G401 (cell line): Measurements from ENCODE around the gene UBE2I. TPM values are rescaled to one million over a fixed set of nuclear protein-coding genes. Genes with fewer than 3 reads are reported as not detected.

Experiments
- DNase-seq: peaks from one replicate; pipeline ENCODE4 v3.0.0-alpha.2; 2015; ENCODE audit warnings: low spot score
- in situ Hi-C: cut with HindIII; loops from 2 replicates; pipeline ENCODE4 v1.10.0; 2016; ENCODE audit warnings: low sequenced_read_pairs, mixed read lengths
- total RNA-seq: library from RNA; depleted of rRNA; stranded (reverse); fragments of >200 nt; shearing (Covaris generic); gene quantifications from 2 replicates; pipeline ENCODE4 v1.2.3, GENCODE V29; 2014

The UBE2I gene
- total RNA-seq, 1 experiment from 2014 or later = 144 TPM

GRCh38 chr16:1275791-1276579, 33.5 kb upstream of the UBE2I start:
- in situ Hi-C loops = no loop called here
- no peak for DNase-seq

GRCh38 chr16:1276580-1276878, 32.9 kb upstream of the UBE2I start:
- DNase-seq = no peak
- in situ Hi-C loops = no loop called here

- DNase-seq = no peak
- in situ Hi-C loops = no loop called here
Observed at GRCh38 chr16:1277151-1277598, 32.3 kb upstream of the UBE2I start.

- in situ Hi-C loops = no loop called here
- DNase-seq = no peak
Observed at GRCh38 chr16:1277617-1278282, 31.7 kb upstream of the UBE2I start.

GRCh38 chr16:1278477-1278876, 31.0 kb upstream of the UBE2I start:
- in situ Hi-C loops = no loop called here
- no peak for DNase-seq

- DNase-seq = no peak
Observed at GRCh38 chr16:1279081-1279944, 30.1 kb upstream of the UBE2I start.

GRCh38 chr16:1279945-1280589, 29.4 kb upstream of the UBE2I start:
- no peak for DNase-seq
- in situ Hi-C loops = no loop called here

More at GRCh38 chr16:1279081-1279944, 30.1 kb upstream of the UBE2I start:
- in situ Hi-C loops = no loop called here

- in situ Hi-C loops = no loop called here
- no peak for DNase-seq
Observed at GRCh38 chr16:1280783-1281182, 28.7 kb upstream of the UBE2I start.

- no peak for DNase-seq
- in situ Hi-C loops = no loop called here
Observed at GRCh38 chr16:1281517-1281916, 27.9 kb upstream of the UBE2I start.

GRCh38 chr16:1282324-1282973, 27.0 kb upstream of the UBE2I start:
- in situ Hi-C loops = no loop called here
- no peak for DNase-seq

- in situ Hi-C loops = no loop called here
Observed at GRCh38 chr16:1283296-1283695, 26.1 kb upstream of the UBE2I start.

GRCh38 chr16:1283996-1284616, 25.3 kb upstream of the UBE2I start:
- in situ Hi-C loops = no loop called here
- no peak for DNase-seq

More at GRCh38 chr16:1283296-1283695, 26.1 kb upstream of the UBE2I start:
- DNase-seq = no peak

GRCh38 chr16:1285669-1286512, 23.5 kb upstream of the UBE2I start:
- DNase-seq = no peak
- in situ Hi-C loops = no loop called here

GRCh38 chr16:1286513-1287094, 22.8 kb upstream of the UBE2I start:
- DNase-seq = no peak
- in situ Hi-C loops = no loop called here

GRCh38 chr16:1287982-1288670, 21.3 kb upstream of the UBE2I start:
- in situ Hi-C loops = no loop called here
- DNase-seq = no peak

GRCh38 chr16:1288813-1289476, 20.5 kb upstream of the UBE2I start:
- no peak for DNase-seq
- in situ Hi-C loops = no loop called here
